Right lung (tissue), 10 donors: ENCODE results near the gene GPR75. TPM values are rescaled to one million over a fixed set of nuclear protein-coding genes. Genes with fewer than 3 reads are reported as not detected.

Experiments used
- DNase-seq, 2 donors: peaks; one replicate each; pipeline ENCODE4 v3.0.0-alpha.2; 2013
- long read RNA-seq, 8 donors: transcript quantifications; one replicate each; lab custom pipeline, GENCODE V29; 2026
- polyA plus RNA-seq, 5 donors: library from polyadenylated mRNA; unstranded; fragments of 120-200 nt; gene quantifications; one replicate each; pipeline versions ENCODE4 v1.2.1 to v1.2.3, GENCODE V29; 2013; ENCODE audit warnings: inconsistent platforms in 1 of 5, low replicate concordance in 1 of 5; ENCODE audit not compliant: insufficient read length in 5 of 5, insufficient read depth in 1 of 5

Gene GPR75
- 1 to 10 TPM; 2.8 to 4.6 (median 3.3) TPM for polyA plus RNA-seq
- long read RNA-seq, donor 1, partial matches to known transcripts, result 0 of 2 reads
- long read RNA-seq, donor 1, other reads (novel, unspliced or antisense), result 0 of 2 reads
- long read RNA-seq, donor 2, result 0 reads
- long read RNA-seq, donor 3, result 0 reads
- long read RNA-seq, donor 4, partial matches to known transcripts, result 0 of 1 reads
- long read RNA-seq, donor 4, other reads (novel, unspliced or antisense), result 0 of 1 reads
- long read RNA-seq, donor 5, partial matches to known transcripts, result 5 of 5 reads
- long read RNA-seq, donor 5, other reads (novel, unspliced or antisense), result 0 of 5 reads
- long read RNA-seq, donor 6, partial matches to known transcripts, result 0 of 2 reads
- long read RNA-seq, donor 6, other reads (novel, unspliced or antisense), result 0 of 2 reads
- long read RNA-seq, donor 7, result 0 reads
- long read RNA-seq, donor 8, result 0 reads

DNA sequence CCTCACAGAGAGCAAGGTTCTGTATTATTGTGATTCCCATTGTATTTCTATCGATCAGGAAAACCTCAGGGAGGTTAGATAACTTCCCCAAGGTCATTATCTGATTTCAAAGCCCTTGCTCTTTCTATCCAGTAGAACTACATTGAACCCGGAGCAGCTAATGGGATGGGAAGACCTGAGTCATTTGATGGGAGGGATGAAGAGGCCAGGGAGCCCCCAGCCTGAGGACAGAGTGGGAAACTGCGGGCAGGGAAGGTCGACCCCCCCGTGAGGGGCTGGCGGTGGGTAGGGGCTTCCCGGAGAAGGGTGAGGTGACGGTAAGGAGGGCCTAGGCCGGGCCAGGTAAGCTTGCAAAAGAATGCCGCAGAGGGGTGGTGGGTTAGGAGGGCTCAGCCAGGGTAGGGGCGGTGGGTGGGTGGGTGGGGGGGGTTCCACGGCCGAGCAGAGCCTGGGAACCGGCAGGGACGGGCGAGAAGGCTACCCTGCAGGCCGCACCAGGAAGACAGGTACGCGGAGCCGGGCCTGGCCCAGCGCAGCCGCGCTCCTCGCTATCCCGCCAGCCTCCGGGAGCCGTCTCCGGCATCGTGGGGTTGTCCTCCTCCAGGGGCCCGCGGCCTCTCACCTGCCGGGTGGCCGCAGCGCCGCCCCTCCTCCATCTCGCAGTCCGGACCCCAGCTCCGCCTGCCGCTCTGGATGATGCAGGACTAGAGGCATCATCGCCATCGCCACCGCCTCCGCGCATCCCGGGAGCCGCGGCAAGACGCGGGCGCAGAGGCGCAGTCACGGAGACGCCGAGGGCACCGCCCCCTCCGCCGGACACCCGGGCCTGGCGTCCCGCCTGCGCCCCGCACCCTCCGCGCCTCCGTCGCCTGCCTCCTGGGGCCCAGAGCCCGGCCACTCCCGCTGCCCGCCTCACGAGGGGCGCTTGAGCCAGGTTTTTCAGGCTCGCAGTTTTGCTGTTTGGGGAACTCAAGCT, at the start of gene GPR75:
GPR75 (minus strand) TSS at position 762 of the 976 bp plus-strand sequence. CDS start 5,211 bp downstream, outside the sequence.
- DNase-seq, result peak; percentile 31 to 39

DNA sequence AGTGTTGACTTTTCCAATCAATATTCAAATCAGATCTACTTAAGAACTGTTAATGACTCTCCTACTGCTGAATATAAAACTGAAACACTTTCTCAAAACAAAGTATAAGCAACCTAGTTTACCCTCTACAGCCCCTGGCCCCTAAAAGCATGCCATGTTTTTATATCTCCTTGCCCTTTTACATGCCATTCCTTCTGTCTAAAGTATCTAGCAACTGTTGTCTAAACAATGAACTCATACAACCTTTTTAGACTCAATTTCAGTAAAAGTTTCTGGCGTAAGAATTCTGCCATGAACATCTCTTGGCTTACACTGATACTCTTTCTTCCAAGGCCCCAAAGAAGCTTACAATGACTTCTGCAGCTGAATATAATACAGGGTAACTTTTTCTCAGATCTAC, 47.8 kb upstream of the GPR75 start:
- no peak for DNase-seq

- no peak for DNase-seq
These were observed 45.6 kb upstream of the GPR75 start for GRCh38 chr2:53905396-53905795.

DNA sequence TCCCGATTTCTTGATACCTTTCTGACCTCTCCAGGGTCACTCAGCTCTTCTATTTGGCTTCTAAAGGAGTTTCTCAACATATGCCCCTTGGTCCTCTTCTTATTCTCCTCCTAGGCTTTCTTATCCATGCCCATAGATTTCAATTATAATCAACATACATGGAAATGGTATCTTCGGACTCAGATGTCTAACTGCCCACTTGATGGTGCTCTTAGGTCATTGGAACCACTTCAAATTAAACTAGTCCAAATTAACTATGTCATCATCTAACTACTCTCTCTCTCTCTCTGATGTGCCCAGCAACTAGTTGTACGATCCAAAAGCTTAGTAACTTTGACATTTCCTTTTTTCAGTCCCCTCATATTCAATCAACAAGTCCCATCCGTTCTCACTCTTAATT, 43.2 kb upstream of the GPR75 start:
- DNase-seq, result no peak

DNA sequence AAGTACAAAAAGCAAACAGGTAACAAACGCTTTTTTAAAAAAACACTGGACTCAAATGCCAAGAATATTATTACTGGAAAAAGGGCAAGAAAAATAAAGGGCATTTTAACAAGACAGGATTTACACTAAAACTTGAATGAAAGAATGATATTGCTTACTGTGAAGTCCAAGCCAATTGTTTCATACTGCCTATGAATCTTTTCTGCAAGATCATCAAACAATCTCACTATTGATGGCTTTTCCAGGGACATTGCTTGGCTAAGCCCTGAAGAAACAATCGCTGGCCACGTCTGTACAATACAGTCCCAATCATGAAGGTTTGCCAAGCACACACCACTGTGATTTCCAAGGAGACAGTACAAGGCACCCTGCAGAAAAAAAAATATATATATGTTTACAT, 41.4 kb upstream of the GPR75 start:
- no peak for DNase-seq

- DNase-seq, result no peak
These were observed 37.1 kb upstream of the GPR75 start for GRCh38 chr2:53896864-53897263.

- DNase-seq, result no peak
These were observed 26.9 kb upstream of the GPR75 start for GRCh38 chr2:53886406-53887280.

- DNase-seq, result no peak
These were observed 25.1 kb upstream of the GPR75 start for GRCh38 chr2:53884883-53885282.

DNA sequence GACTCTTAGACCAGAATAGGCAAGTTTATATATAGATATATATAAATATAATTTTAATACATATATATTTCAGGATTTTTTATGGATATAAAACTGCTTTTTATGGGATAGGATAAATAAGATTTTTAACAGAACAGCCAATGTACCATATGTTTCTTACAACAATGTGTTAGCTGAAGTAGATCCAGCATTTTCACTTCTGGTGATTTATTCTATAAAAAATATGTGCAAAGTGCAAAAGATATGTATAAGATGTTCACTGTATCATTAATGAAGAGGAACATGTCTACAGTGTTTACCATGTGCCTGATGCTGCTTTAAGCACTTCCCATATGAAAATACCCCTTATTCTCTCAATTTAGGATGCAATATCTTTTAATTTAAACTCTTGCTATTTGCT, 22.2 kb upstream of the GPR75 start:
- DNase-seq, result no peak

DNA sequence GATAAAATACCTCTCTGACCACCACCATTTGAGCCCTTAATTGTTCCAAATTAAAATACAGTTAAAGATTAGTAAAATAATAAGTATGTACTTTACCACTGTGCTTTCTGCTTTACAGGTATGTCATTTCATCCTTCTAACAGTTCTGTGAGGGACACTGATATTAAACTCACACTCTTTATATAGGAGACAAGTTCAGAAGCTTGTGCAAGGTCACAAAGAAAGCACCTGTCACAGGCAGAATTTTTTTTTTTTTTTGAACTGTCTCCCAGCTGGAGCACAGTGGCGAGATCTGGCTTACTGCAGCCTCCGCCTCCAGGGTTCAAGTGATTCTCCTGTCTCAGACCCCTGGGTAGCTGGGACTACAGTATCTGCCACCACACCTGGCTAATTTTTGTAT, 21.6 kb upstream of the GPR75 start:
- DNase-seq, result no peak

- DNase-seq, result no peak
These were observed 21.0 kb upstream of the GPR75 start for GRCh38 chr2:53880756-53881155.

- no peak for DNase-seq
These were observed 17.8 kb upstream of the GPR75 start for GRCh38 chr2:53877556-53877955.

- no peak for DNase-seq
These were observed 17.3 kb upstream of the GPR75 start for GRCh38 chr2:53877112-53877511.

- no peak for DNase-seq
These were observed 14.7 kb upstream of the GPR75 start for GRCh38 chr2:53874401-53874950.

GRCh38 chr2:53867773-53868172, 8.0 kb upstream of the GPR75 start:
- DNase-seq, result no peak

DNA sequence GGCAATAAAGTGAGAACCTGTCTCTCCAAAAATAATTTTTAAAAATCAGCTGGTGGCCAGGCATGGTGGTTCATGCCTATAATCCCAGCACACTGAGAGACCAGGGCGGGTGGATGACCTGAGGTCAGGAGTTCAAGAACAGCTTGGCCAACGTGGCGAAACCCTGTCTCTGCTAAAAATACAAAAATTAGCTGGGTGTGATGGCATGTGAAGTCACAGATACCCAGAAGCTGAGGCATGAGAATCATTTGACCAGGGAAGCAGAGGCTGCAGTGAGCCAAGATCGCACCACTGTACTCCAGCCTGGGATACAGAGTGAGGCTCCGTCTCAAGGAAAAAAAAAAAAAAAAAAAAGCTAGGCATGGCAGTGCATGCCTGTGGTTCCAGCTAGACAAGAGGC, 7.4 kb upstream of the GPR75 start:
- no peak for DNase-seq

GRCh38 chr2:53865962-53866361, 6.2 kb upstream of the GPR75 start:
- no peak for DNase-seq

- DNase-seq, result no peak
These were observed 5.5 kb upstream of the GPR75 start for GRCh38 chr2:53865264-53865663.

DNA sequence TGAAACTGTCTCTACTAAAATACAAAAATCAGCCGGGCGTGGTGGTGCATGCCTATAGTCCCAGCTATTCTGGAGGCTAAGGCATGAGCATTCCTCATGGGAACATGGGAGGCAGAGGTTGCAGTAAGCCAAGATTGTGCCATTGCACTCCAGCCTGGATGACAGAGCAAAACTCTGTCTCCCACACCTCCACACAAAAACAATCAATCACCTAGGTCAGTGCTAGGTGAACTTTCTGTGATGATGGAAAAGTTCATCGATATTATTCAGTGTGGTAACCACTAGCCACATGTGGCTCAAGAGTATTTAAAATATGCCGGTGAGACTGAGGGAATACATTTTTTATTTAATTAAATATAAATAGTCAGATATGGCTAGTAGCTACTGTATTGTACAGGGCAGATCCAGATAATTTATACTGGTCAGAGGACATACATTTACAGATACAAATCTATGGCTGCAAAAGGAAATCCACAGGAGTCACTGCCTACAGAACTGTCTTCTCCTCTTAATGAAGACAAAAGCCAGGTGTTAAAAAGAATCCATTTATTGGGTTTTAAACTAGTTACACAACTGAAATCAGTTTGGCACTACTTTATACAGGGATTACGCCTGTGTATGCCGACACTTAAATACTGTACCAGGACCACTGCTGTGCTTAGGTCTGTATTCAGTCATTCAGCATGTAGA, 3.9 kb upstream of the GPR75 start:
- no peak for DNase-seq

GRCh38 chr2:53861824-53862223, 2.1 kb upstream of the GPR75 start:
- DNase-seq, result no peak

GRCh38 chr2:53856272-53856671, 3.5 kb downstream of the GPR75 start:
- no peak for DNase-seq
